Esophagus muscularis mucosa (tissue), 4 donors: ENCODE results near the gene MPST. TPM values are rescaled to one million over a fixed set of nuclear protein-coding genes. Genes with fewer than 3 reads are reported as not detected.

Experiments used
- DNase-seq: peaks from one replicate; pipeline ENCODE4 v3.0.0-alpha.2; 2017; ENCODE audit errors: extremely low spot score
- H3K27ac ChIP-seq, 4 donors: fragments of 200-600 bp; sonication (generic); replicated peaks in 1 of 4; 1 replicate in 3 of 4; 2 replicates in 1 of 4; pipeline ENCODE4 v1.5.1; 2016 to 2019; ENCODE audit warnings: mild to moderate bottlenecking in 1 of 4
- H3K27me3 ChIP-seq, 4 donors: fragments of 200-600 bp; sonication (generic); one replicate each; pipeline versions ENCODE4 v1.5.1 to v1.6.0; 2016 to 2019
- H3K36me3 ChIP-seq, 4 donors: fragments of 200-600 bp; sonication (generic); one replicate each; pipeline ENCODE4 v1.5.1; 2016 to 2019
- H3K4me1 ChIP-seq, 4 donors: fragments of 200-600 bp; sonication (generic); one replicate each; pipeline ENCODE4 v1.5.1; 2016 to 2019
- H3K4me3 ChIP-seq, 4 donors: fragments of 200-600 bp; sonication (generic); 1 replicate in 2 of 4; 2 replicates in 2 of 4; pipeline ENCODE4 v1.5.1; 2016 to 2019; ENCODE audit warnings: mild to moderate bottlenecking in 4 of 4, moderate library complexity in 1 of 4
- H3K9me3 ChIP-seq, 4 donors: fragments of 200-600 bp; sonication (generic); 1 replicate in 3 of 4; 2 replicates in 1 of 4; pipeline ENCODE4 v1.5.1; 2016 to 2019
- CTCF ChIP-seq, 3 experiments: fragments of 200-600 bp in 2 of 3; fragments of 450-650 bp in 1 of 3; sonication (generic) in 2 of 3; IDR thresholded peaks; one replicate each; pipeline ENCODE4 v1.5.1; 2017 to 2019; ENCODE audit warnings: antibody characterized with exemption in 3 of 3, mild to moderate bottlenecking in 2 of 3, moderate library complexity in 1 of 3
- EP300 ChIP-seq: sonication (generic); formaldehyde crosslinking; IDR thresholded peaks from one replicate; pipeline ENCODE4 v1.6.1; 2017; ENCODE audit warnings: antibody characterized with exemption
- POLR2A ChIP-seq: fragments of 450-650 bp; IDR thresholded peaks from one replicate; pipeline ENCODE4 v1.6.1; 2017; ENCODE audit warnings: antibody characterized with exemption, moderate library complexity, mild to moderate bottlenecking, low read depth
- POLR2AphosphoS5 ChIP-seq, 2 donors: sonication (generic); formaldehyde crosslinking; IDR thresholded peaks; one replicate each; pipeline ENCODE4 v1.6.1; 2017; ENCODE audit warnings: antibody characterized with exemption in 2 of 2
- WGBS: methylation state at CpG from one replicate; pipeline ENCODE4 v1.1.5; 2018; 5-methylcytosine and 5-hydroxymethylcytosine counted together
- intact Hi-C: fragments of 100-400 bp; cut with DNase I; formaldehyde crosslinking; loops from one replicate; pipeline ENCODE4 v1.15.1; 2023
- total RNA-seq, 4 donors: library from RNA; depleted of rRNA; stranded (reverse); fragments of >200 nt; gene quantifications; one replicate each; pipeline versions ENCODE4 v1.1.0 to v1.2.1, GENCODE V29; 2016

The MPST gene
- total RNA-seq, 4 donors from 2014 or later: 124 to 205 (median 169) TPM

DNA sequence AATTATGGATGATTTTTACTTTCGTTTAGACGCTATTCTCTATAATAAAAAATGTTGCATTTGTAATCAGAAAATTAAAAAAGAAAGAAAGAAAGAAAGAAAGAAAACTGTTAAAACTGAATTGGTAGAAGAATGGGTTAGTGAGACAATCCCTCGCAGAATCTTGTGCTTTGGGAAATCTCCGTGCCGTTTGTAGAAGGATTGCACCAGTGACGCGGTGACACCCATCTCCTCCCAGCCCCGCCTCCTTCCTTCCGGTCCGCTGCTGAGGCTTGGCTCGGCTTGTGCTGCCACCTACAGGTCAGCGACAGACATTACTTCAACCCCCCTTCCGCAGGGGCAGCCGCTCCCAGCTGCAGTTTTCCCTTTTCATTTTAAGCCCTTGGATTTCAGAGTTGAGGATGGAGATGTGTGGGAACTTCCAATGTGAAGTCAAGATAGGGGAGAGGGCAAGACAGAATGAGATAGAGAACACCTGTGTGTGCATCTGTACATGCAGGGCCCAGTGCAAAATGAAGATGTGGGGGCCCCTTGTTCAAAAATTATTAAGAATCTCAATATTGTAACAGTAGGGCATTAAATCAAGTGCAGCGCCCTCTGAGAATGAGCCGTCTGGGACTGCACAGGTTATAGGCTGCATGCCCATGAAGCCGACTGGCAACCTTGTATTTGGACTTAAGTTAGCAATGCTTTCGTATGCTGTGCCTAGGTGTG, 41.4 kb upstream of the MPST start:
- Histone ChIP-seq H3K27me3 (peaks cover 0 to 23% (median 0%) of the 10 kb centered on the region in 4 donors), H3K4me1 (peaks cover 6 to 11% (median 8%) of the 10 kb centered on the region in 4 donors), H3K4me3 (peak overlapping the region; percentile 46 to 52 (median 50)), H3K27ac (no peak overlapping the region), H3K9me3 (no peaks in the 10 kb centered on the region), H3K36me3 (no peaks in the 10 kb centered on the region)
- intact Hi-C loops: loop anchor here (2.0 to 5.0 kb wide), 2 partner anchors 121 to 195 kb away; no protein-coding TSS in a partner anchor
- DNase-seq: peak; percentile 95
- TF ChIP-seq POLR2AphosphoS5 (IDR thresholded peaks at IDR 0.05): peak; percentile 46 to 88
- TF ChIP-seq POLR2A: no peak
- peak; percentile 96 to 98 (median 98) for TF ChIP-seq CTCF (IDR thresholded peaks at IDR 0.05)
- 15% methylated on average over 18 of the region's 18 CpGs for WGBS

DNA sequence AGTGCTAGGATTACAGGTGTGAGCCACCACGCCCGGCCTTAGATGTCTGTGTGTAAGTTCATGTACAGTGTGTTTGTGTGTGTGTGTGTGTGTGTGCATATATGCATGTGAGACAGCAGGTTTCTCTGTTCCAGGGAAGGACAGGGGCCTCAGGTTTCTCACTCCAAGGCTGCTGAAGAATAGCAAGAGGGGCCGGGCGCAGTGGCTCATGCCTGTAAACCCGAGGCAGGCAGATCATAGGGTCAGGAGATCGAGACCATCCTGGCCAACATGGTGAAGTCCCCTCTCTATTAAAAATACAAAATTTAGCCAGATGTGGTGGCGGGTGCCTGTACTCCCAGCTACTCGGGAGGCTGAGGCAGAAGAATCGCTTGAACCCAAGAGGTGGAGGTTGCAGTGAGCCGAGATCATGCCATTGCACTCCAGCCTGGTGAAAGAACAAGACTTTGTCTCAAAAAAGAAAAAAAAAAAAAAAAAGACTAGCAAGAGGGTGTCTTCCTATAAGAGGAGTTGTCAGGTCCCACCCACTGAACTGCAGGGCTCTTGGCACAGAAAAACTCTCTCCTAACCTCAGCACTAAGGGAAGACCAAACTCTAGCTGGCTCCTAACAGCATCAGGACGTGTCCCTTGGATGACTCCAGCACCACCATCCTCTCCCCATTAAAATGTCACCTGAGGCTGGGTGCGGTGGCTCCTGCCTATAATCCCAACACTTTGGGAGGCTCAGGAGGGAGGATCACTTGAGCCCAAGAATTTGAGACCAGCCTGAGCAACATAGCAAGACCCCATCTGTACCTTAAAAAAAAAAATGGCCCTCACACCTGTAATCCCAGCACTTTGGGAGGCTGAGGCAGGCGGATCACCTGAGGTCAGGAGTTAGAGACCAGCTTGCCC, 40.3 kb upstream of the MPST start:
- Histone ChIP-seq H3K4me3 (no peak overlapping the region), H3K27ac (no peak overlapping the region), H3K9me3 (no peaks in the 10 kb centered on the region), H3K36me3 (no peaks in the 10 kb centered on the region), H3K27me3 (peaks cover 0 to 34% (median 0%) of the 10 kb centered on the region in 4 donors), H3K4me1 (peaks cover 6 to 11% (median 8%) of the 10 kb centered on the region in 4 donors)
- 91% methylated on average over 13 of the region's 13 CpGs for WGBS
- intact Hi-C loops: loop anchor here (2.0 to 5.0 kb wide), 2 partner anchors 122 to 196 kb away; no protein-coding TSS in a partner anchor
- DNase-seq: no peak
- TF ChIP-seq CTCF (IDR thresholded peaks at IDR 0.05): no peak
- no peak for TF ChIP-seq EP300
- no peak for TF ChIP-seq POLR2A
- no peak for TF ChIP-seq POLR2AphosphoS5 (IDR thresholded peaks at IDR 0.05)

DNA sequence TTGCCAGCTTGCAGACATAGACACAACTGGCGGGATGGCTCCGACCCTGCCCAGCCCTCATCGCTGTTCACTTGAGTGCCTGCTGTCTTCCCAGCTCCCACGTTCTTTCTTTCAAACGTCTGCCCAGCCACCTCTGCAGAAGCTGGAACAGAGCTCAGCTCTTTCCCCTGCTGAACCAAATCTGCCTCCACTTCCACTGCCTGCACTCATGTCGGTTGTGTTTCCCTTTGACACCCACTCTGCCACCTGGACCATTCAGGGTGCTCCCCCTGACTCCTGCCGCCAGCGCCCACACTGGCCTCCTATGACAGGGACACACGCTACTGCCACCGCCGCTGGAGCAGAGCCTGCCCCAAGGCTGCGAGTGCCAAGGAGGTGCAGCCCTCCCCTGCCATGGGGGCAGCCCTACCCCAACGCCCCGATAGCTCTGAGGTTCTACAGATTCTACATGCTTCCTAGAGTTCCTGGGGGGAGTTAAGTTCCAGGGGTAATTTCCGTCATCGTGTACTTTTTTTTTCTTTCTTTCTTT, 38.2 kb upstream of the MPST start:
- DNase-seq: no peak
- TF ChIP-seq EP300 (no peak), POLR2A (no peak), POLR2AphosphoS5 (IDR thresholded peaks at IDR 0.05) (no peak), CTCF (IDR thresholded peaks at IDR 0.05) (no peak)
- H3K4me1 ChIP-seq: peaks cover 6 to 11% (median 8%) of the 10 kb centered on the region in 4 donors
- peaks cover 0 to 12% (median 8%) of the 10 kb centered on the region in 4 donors for H3K9me3 ChIP-seq
- intact Hi-C loops: no loop called here
- H3K27me3 ChIP-seq: peaks cover 0 to 39% (median 0%) of the 10 kb centered on the region in 4 donors
- H3K27ac ChIP-seq: no peak overlapping the region
- no peaks in the 10 kb centered on the region for H3K36me3 ChIP-seq
- no peak overlapping the region for H3K4me3 ChIP-seq
- 79% methylated on average over 16 of the region's 16 CpGs for WGBS

- H3K9me3 ChIP-seq: peaks cover 0 to 14% (median 12%) of the 10 kb centered on the region in 4 donors
- H3K4me3 ChIP-seq: no peak overlapping the region
- peaks cover 6 to 11% (median 7%) of the 10 kb centered on the region in 4 donors for H3K4me1 ChIP-seq
- TF ChIP-seq CTCF (IDR thresholded peaks at IDR 0.05): no peak
- TF ChIP-seq EP300: no peak
- TF ChIP-seq POLR2A: no peak
- TF ChIP-seq POLR2AphosphoS5 (IDR thresholded peaks at IDR 0.05): no peak
- 78% methylated on average over 5 of the region's 5 CpGs for WGBS
- no peaks in the 10 kb centered on the region for H3K36me3 ChIP-seq
- intact Hi-C loops: no loop called here
- H3K27me3 ChIP-seq: peaks cover 0 to 34% (median 0%) of the 10 kb centered on the region in 4 donors
- H3K27ac ChIP-seq: no peak overlapping the region
- DNase-seq: no peak
These were observed 37.4 kb upstream of the MPST start for GRCh38 chr22:36982136-36982535.
